ENCODE measurements around the gene ETS2.

Gene ETS2

DNA sequence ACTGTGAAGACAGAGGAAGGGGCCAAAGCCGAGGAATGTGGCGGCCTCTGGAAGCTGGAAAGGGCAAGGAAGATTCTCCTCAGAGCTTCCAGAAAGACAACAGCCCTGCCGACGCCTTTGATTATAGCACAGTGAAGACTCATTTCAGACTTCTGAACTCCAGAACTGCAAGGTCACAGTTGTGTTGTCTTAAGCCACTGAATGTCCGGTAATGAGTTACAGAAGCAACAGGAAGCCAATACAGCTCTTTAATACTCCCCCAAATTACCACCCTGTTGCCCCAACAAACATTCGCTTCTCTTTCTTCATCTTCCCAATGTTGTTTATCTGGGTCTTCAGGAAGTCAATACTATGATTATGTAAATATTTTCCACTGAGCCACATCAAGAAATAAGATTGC is 44.0 kb downstream of the ETS2 start:
- TF ChIP-seq, protein P1, sequence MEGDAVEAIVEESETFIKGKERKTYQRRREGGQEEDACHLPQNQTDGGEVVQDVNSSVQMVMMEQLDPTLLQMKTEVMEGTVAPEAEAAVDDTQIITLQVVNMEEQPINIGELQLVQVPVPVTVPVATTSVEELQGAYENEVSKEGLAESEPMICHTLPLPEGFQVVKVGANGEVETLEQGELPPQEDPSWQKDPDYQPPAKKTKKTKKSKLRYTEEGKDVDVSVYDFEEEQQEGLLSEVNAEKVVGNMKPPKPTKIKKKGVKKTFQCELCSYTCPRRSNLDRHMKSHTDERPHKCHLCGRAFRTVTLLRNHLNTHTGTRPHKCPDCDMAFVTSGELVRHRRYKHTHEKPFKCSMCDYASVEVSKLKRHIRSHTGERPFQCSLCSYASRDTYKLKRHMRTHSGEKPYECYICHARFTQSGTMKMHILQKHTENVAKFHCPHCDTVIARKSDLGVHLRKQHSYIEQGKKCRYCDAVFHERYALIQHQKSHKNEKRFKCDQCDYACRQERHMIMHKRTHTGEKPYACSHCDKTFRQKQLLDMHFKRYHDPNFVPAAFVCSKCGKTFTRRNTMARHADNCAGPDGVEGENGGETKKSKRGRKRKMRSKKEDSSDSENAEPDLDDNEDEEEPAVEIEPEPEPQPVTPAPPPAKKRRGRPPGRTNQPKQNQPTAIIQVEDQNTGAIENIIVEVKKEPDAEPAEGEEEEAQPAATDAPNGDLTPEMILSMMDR (IDR thresholded peaks at IDR 0.05; ENCODE audit: poor library complexity, severe bottlenecking): no peak
- DNase-seq (ENCODE audit: low spot score): no peak
- no peak overlapping the region for H3K27ac ChIP-seq (ENCODE audit: poor library complexity, severe bottlenecking)
- no peaks in the 10 kb centered on the region for H3K9me3 ChIP-seq (ENCODE audit: severe bottlenecking)
- ATAC-seq (ENCODE audit: low read depth): no peak
- peaks cover 31% of the 10 kb centered on the region for H3K4me1 ChIP-seq (ENCODE audit: insufficient read depth, poor library complexity, severe bottlenecking)
- H3K27me3 ChIP-seq (ENCODE audit: insufficient read depth, poor library complexity, severe bottlenecking): no peaks in the 10 kb centered on the region
- H3K4me3 ChIP-seq (ENCODE audit: severe bottlenecking): no peak overlapping the region
- H3K36me3 ChIP-seq (ENCODE audit: low read depth): no peaks in the 10 kb centered on the region

DNA sequence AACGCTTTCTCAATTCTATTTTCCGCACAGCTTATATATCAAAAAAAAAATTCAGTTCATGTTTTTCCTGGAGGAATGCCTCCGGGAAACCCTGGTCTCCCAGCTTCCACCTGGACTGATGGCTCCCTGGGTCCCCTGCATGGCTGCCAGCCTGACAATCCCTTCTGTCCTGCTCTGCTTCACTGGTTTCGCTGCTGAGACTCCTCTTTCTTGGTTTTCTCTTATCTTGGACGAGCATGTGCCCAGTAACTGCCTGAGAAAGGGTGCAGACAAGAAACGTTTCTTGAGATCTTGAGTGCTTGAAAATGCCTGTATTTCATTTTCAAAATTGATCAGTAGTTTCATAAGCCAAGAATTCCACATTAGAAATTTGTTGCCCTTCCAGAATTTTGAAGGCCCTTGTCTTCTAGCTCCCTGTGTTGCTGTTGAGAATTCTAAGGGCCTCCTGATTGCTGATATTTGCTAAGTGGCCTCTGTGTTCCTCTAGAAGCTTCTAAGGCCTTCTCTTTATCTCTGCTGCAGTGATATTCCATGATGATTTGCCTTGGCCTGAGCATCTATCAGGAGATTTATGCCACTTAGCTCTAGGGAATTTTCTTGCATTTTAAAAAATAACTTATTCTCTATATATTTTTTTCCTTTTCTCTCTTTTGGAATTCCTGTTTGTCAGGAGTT is 44.7 kb downstream of the ETS2 start:
- peaks cover 31% of the 10 kb centered on the region for H3K4me1 ChIP-seq (ENCODE audit: insufficient read depth, poor library complexity, severe bottlenecking)
- no peaks in the 10 kb centered on the region for H3K9me3 ChIP-seq (ENCODE audit: severe bottlenecking)
- TF ChIP-seq, protein P1 (IDR thresholded peaks at IDR 0.05; ENCODE audit: poor library complexity, severe bottlenecking): no peak
- H3K27ac ChIP-seq (ENCODE audit: poor library complexity, severe bottlenecking): no peak overlapping the region
- H3K27me3 ChIP-seq (ENCODE audit: insufficient read depth, poor library complexity, severe bottlenecking): no peaks in the 10 kb centered on the region
- no peak for DNase-seq (ENCODE audit: low spot score)
- ATAC-seq (ENCODE audit: low read depth): no peak
- no peaks in the 10 kb centered on the region for H3K36me3 ChIP-seq (ENCODE audit: low read depth)
- H3K4me3 ChIP-seq (ENCODE audit: severe bottlenecking): no peak overlapping the region

DNA sequence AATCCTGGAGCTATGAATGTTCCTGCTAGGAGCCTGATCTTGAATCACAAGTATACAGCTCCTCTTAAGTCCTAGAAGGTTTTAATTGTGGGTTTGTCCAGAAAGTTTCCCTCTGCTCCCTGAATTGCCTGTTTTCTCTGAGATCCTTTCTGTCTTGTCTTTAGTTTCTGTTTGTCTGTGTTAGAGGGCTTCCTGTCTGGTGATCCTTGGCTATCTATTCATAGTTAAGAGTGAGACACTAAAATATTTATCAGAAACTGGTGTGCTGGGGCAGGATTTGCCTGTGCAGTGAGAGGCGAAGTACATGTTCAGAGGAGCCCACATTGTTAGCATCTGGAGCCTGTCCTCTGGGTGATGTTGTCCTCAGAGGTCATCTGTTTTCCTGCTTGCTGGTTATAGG is 45.4 kb downstream of the ETS2 start:
- ATAC-seq (ENCODE audit: low read depth) (no peak), DNase-seq (ENCODE audit: low spot score) (no peak)
- no peaks in the 10 kb centered on the region for H3K27me3 ChIP-seq (ENCODE audit: insufficient read depth, poor library complexity, severe bottlenecking)
- H3K4me1 ChIP-seq (ENCODE audit: insufficient read depth, poor library complexity, severe bottlenecking): peaks cover 31% of the 10 kb centered on the region
- no peak overlapping the region for H3K27ac ChIP-seq (ENCODE audit: poor library complexity, severe bottlenecking)
- no peaks in the 10 kb centered on the region for H3K36me3 ChIP-seq (ENCODE audit: low read depth)
- H3K9me3 ChIP-seq (ENCODE audit: severe bottlenecking): no peaks in the 10 kb centered on the region
- no peak overlapping the region for H3K4me3 ChIP-seq (ENCODE audit: severe bottlenecking)
- TF ChIP-seq, protein P1 (IDR thresholded peaks at IDR 0.05; ENCODE audit: poor library complexity, severe bottlenecking): no peak

DNA sequence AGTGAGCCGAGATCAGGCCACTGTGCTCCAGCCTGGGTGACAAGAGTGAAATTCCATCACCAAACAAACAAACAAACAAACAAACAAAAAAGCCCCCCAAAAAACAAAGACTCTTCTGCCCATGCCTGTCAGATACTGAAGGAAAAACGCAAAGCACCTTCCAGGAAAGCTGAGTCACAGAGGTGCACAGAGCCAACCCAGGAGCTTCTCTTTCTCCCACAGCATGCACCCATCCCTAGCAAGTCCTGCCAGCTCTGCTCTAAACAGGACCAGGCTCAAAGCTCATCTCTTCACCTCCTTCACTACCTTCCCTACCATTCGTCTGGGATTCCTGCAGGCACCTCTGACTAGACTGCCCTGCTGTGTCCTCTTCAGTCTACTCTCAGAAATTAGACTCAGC is 46.5 kb downstream of the ETS2 start:
- H3K27me3 ChIP-seq (ENCODE audit: insufficient read depth, poor library complexity, severe bottlenecking): no peaks in the 10 kb centered on the region
- H3K27ac ChIP-seq (ENCODE audit: poor library complexity, severe bottlenecking): peak overlapping the region; percentile 74

DNA sequence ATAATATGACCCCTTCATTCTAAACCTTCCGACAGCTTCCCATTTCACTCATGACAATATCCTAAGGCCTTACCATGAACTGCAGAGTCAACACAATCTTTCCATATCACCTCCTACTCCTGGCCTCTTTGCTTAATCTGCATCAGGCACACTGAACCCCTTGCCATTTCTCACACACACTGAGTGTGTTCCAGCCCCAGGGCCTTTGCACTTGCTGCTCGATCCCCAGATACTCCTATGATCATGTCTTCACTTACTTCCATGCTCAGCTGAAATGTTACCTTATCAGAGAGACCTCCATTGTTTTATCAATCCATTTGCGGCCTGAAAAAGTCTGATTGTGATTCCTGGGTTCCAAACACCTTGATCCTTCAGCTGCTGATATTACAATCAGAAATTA is 47.0 kb downstream of the ETS2 start:
- Histone ChIP-seq H3K36me3 (ENCODE audit: low read depth) (no peaks in the 10 kb centered on the region), H3K9me3 (ENCODE audit: severe bottlenecking) (no peaks in the 10 kb centered on the region), H3K27ac (ENCODE audit: poor library complexity, severe bottlenecking) (peak overlapping the region; percentile 74), H3K4me1 (ENCODE audit: insufficient read depth, poor library complexity, severe bottlenecking) (peaks cover 25% of the 10 kb centered on the region), H3K27me3 (ENCODE audit: insufficient read depth, poor library complexity, severe bottlenecking) (no peaks in the 10 kb centered on the region), H3K4me3 (ENCODE audit: severe bottlenecking) (no peak overlapping the region)
- DNase-seq (ENCODE audit: low spot score) (no peak), ATAC-seq (ENCODE audit: low read depth) (no peak)
- TF ChIP-seq, protein P1 (IDR thresholded peaks at IDR 0.05; ENCODE audit: poor library complexity, severe bottlenecking): no peak

More for the DNA sequence above, 46.5 kb downstream of the ETS2 start:
- peaks cover 29% of the 10 kb centered on the region for H3K4me1 ChIP-seq (ENCODE audit: insufficient read depth, poor library complexity, severe bottlenecking)
- H3K36me3 ChIP-seq (ENCODE audit: low read depth): no peaks in the 10 kb centered on the region
- ATAC-seq (ENCODE audit: low read depth) (peak; percentile 17; the same call in 1 of the 3 replicates), DNase-seq (ENCODE audit: low spot score) (no peak)
- H3K4me3 ChIP-seq (ENCODE audit: severe bottlenecking): no peak overlapping the region
- H3K9me3 ChIP-seq (ENCODE audit: severe bottlenecking): no peaks in the 10 kb centered on the region
- TF ChIP-seq, protein P1 (IDR thresholded peaks at IDR 0.05; ENCODE audit: poor library complexity, severe bottlenecking): no peak
